SK-N-SH treated with all-trans-retinoic acid at 6 μM for 48 hours (cell line): ENCODE data around the gene CCDC87.

Experiments
- ATAC-seq: fragments of 200-7000 bp; cut with Tn5 transposase; 3 replicates; pipeline ENCODE4 v1.9.1; 2020; ENCODE audit warnings: mild to moderate bottlenecking, moderate library complexity
- ARNTL ChIP-seq: fragments of 450-650 bp; formaldehyde crosslinking; IDR thresholded peaks from 2 replicates; pipeline ENCODE4 v1.5.0; 2020; ENCODE audit warnings: low read depth, mild to moderate bottlenecking, moderate library complexity, borderline replicate concordance
- ESRRG ChIP-seq: fragments of 250-450 bp; sonication (Bioruptor Pico); IDR thresholded peaks from 2 replicates; pipeline ENCODE4 v1.6.1; 2021; ENCODE audit warnings: mild to moderate bottlenecking
- GLIS3 ChIP-seq: fragments of 250-450 bp; sonication (Bioruptor Pico); IDR thresholded peaks from 2 replicates; pipeline ENCODE4 v1.5.0; 2020; ENCODE audit warnings: mild to moderate bottlenecking, moderate library complexity
- ISL1 ChIP-seq: fragments of 250-450 bp; sonication (Bioruptor Pico); IDR thresholded peaks from 2 replicates; pipeline ENCODE4 v2.1.2; 2022; ENCODE audit warnings: mild to moderate bottlenecking, moderate library complexity
- OSR1 ChIP-seq: fragments of 250-450 bp; sonication (Bioruptor Pico); IDR thresholded peaks from 2 replicates; pipeline ENCODE4 v1.8.0; 2022; ENCODE audit warnings: moderate library complexity, mild to moderate bottlenecking, inconsistent platforms
- PPARA ChIP-seq: fragments of 250-450 bp; sonication (Bioruptor Pico); IDR thresholded peaks from 2 replicates; pipeline ENCODE4 v1.5.0; 2020; ENCODE audit warnings: mild to moderate bottlenecking, borderline replicate concordance
- SNAI2 ChIP-seq: fragments of 250-450 bp; sonication (Bioruptor Pico); IDR thresholded peaks from 2 replicates; pipeline ENCODE4 v1.5.0; 2020; ENCODE audit warnings: mild to moderate bottlenecking, moderate library complexity
- TOX ChIP-seq: fragments of 250-450 bp; sonication (Bioruptor Pico); IDR thresholded peaks from 2 replicates; pipeline ENCODE4 v1.8.0; 2021; ENCODE audit warnings: mild to moderate bottlenecking, moderate library complexity, borderline replicate concordance
- ZC3H10 ChIP-seq: fragments of 250-450 bp; sonication (Bioruptor Pico); IDR thresholded peaks from 2 replicates; pipeline ENCODE4 v1.5.1; 2021; ENCODE audit warnings: mild to moderate bottlenecking, moderate library complexity
- ZFP3 ChIP-seq: fragments of 250-450 bp; sonication (Bioruptor Pico); IDR thresholded peaks from 2 replicates; pipeline ENCODE4 v1.5.0; 2020; ENCODE audit warnings: mild to moderate bottlenecking, moderate library complexity
- ZFP30 ChIP-seq: fragments of 450-650 bp; formaldehyde crosslinking; IDR thresholded peaks from 2 replicates; pipeline ENCODE4 v1.5.0; 2022; ENCODE audit warnings: mild to moderate bottlenecking, moderate library complexity
- ZNF70 ChIP-seq: fragments of 450-650 bp; formaldehyde crosslinking; IDR thresholded peaks from 2 replicates; pipeline ENCODE4 v1.5.0; 2020; ENCODE audit warnings: mild to moderate bottlenecking, moderate library complexity
- ZNF8 ChIP-seq: fragments of 450-650 bp; formaldehyde crosslinking; IDR thresholded peaks from 2 replicates; pipeline ENCODE4 v1.5.0; 2020; ENCODE audit warnings: mild to moderate bottlenecking, moderate library complexity
- TF ChIP-seq, protein P1 (sequence below): fragments of 250-450 bp; sonication (Bioruptor Pico); IDR thresholded peaks from 2 replicates; pipeline ENCODE4 v1.8.0; 2021; ENCODE audit warnings: low read depth, mild to moderate bottlenecking, moderate library complexity, borderline replicate concordance
- TF ChIP-seq, protein P2 (sequence below): fragments of 250-450 bp; sonication (Bioruptor Pico); IDR thresholded peaks from 2 replicates; pipeline ENCODE4 v1.5.1; 2020; ENCODE audit warnings: low read depth, mild to moderate bottlenecking, moderate library complexity
- TF ChIP-seq, protein P3 (sequence below): fragments of 250-450 bp; sonication (Bioruptor Pico); IDR thresholded peaks from 2 replicates; pipeline ENCODE4 v1.8.0; 2020; ENCODE audit warnings: mild to moderate bottlenecking, moderate library complexity, borderline replicate concordance
- TF ChIP-seq, protein P4 (sequence below): fragments of 250-450 bp; sonication (Bioruptor Pico); IDR thresholded peaks from 2 replicates; pipeline ENCODE4 v1.5.1; 2021; ENCODE audit warnings: mild to moderate bottlenecking, moderate library complexity
- TF ChIP-seq, protein P5 (sequence below): fragments of 250-450 bp; sonication (Bioruptor Pico); IDR thresholded peaks from 2 replicates; pipeline ENCODE4 v1.5.0; 2020; ENCODE audit warnings: mild to moderate bottlenecking, moderate library complexity

Gene CCDC87

DNA sequence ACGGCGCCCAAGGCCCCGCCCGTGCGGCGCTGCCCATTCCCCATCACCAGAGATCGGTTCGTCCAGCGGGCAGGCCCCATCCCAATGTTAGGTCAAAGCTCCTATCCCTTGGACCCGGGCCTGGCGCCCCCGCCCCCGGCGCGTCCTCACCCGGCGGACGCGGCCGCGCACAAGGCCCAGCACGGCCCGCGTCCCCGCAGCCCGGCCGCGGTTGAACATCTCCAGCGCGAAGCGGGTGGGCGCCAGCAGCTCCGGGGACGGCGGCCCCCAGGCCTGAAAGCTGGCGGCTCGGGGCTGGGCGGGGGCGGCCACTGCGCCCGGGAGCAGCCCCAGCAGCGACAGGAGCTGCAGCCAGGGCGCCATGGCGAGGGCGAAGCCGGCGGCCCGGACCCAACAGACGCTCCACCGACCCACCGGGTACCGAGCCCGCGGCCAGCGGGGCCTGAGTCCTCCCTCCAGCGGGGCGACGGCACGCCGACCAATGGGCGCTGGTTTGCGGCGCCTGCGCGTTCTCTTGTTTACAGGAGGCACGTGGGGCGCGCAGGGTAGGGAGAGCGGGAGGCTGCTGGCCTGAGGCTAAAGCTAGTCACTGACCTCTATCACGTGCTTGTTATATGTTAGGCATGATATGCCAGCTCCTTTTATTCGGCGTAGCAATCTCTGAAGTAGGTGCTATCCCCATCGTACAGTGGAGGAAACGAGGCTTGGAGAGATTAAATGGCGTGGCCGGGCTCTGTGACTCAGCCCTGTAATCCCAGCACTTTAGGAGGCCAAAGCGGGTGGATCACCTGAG lies 24.5 kb downstream of the CCDC87 start, which contains the start of gene CTSF:
CTSF (minus strand) TSS at position 483 of the 793 bp plus-strand sequence; CDS start at position 363, 120 bp downstream.
- TF ChIP-seq ARNTL (CRISPR knock-in tag) = no peak
- TF ChIP-seq, protein P1, sequence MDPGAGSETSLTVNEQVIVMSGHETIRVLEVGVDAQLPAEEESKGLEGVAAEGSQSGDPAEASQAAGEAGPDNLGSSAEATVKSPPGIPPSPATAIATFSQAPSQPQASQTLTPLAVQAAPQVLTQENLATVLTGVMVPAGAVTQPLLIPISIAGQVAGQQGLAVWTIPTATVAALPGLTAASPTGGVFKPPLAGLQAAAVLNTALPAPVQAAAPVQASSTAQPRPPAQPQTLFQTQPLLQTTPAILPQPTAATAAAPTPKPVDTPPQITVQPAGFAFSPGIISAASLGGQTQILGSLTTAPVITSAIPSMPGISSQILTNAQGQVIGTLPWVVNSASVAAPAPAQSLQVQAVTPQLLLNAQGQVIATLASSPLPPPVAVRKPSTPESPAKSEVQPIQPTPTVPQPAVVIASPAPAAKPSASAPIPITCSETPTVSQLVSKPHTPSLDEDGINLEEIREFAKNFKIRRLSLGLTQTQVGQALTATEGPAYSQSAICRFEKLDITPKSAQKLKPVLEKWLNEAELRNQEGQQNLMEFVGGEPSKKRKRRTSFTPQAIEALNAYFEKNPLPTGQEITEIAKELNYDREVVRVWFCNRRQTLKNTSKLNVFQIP = no peak
- TF ChIP-seq, protein P2, sequence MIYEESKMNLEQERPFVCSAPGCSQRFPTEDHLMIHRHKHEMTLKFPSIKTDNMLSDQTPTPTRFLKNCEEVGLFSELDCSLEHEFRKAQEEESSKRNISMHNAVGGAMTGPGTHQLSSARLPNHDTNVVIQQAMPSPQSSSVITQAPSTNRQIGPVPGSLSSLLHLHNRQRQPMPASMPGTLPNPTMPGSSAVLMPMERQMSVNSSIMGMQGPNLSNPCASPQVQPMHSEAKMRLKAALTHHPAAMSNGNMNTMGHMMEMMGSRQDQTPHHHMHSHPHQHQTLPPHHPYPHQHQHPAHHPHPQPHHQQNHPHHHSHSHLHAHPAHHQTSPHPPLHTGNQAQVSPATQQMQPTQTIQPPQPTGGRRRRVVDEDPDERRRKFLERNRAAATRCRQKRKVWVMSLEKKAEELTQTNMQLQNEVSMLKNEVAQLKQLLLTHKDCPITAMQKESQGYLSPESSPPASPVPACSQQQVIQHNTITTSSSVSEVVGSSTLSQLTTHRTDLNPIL (CRISPR knock-in tag) = no peak
- no peak for TF ChIP-seq GLIS3 (CRISPR knock-in tag)
- TF ChIP-seq, protein P3, sequence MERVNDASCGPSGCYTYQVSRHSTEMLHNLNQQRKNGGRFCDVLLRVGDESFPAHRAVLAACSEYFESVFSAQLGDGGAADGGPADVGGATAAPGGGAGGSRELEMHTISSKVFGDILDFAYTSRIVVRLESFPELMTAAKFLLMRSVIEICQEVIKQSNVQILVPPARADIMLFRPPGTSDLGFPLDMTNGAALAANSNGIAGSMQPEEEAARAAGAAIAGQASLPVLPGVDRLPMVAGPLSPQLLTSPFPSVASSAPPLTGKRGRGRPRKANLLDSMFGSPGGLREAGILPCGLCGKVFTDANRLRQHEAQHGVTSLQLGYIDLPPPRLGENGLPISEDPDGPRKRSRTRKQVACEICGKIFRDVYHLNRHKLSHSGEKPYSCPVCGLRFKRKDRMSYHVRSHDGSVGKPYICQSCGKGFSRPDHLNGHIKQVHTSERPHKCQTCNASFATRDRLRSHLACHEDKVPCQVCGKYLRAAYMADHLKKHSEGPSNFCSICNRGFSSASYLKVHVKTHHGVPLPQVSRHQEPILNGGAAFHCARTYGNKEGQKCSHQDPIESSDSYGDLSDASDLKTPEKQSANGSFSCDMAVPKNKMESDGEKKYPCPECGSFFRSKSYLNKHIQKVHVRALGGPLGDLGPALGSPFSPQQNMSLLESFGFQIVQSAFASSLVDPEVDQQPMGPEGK (CRISPR knock-in tag) = no peak
- no peak for TF ChIP-seq ISL1 (CRISPR knock-in tag)
- ATAC-seq = peak; percentile 97

DNA sequence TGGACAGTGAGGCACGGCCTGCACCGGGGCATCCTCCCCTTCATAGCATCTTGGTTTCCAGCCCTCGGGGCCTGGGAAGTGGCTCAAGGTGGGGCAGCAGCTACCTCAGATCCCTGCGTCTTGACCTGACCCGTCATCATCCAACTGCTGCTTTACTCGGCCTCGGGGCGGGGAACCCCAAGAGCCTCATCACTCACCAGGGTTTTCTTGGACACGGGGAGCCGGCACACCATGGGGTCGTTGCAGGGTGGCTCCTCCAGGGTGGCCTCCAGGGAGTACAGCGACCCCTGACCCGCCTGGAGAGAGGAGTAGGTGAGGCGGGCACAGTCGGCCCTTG lies 25.1 kb downstream of the CCDC87 start:
- no peak for ATAC-seq
- TF ChIP-seq GLIS3 (CRISPR knock-in tag) = no peak
- TF ChIP-seq ZFP30 = no peak
- no peak for TF ChIP-seq PPARA (CRISPR knock-in tag)
- TF ChIP-seq OSR1 (CRISPR knock-in tag) = no peak
- TF ChIP-seq ZNF70 (CRISPR knock-in tag) = no peak

DNA sequence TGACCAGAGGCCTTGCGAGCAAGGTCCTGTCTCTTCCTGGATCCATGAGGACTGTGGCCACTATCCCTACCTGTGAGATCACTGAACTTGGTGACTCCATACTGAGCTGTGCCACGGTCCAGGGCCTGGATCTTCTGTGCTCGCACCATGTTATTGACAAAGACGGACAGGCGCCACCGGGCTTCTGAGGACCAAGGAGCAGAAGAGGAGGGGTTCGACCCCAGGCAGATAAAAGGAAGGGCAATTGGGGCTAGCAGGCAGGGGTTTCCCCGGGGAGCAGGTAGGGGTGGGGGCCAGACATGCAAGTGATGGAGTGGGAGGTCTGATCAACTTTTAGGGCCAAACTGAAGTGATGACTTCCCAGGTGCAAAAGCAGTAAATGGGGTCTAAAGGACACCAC lies 26.6 kb downstream of the CCDC87 start:
- no peak for TF ChIP-seq ZC3H10
- TF ChIP-seq, protein P1 = no peak
- TF ChIP-seq ISL1 (CRISPR knock-in tag) = no peak
- TF ChIP-seq OSR1 (CRISPR knock-in tag) = no peak
- no peak for TF ChIP-seq PPARA (CRISPR knock-in tag)
- TF ChIP-seq ZFP30 = no peak
- TF ChIP-seq, protein P3 (CRISPR knock-in tag) = no peak
- no peak for TF ChIP-seq TOX (CRISPR knock-in tag)
- TF ChIP-seq, protein P4, sequence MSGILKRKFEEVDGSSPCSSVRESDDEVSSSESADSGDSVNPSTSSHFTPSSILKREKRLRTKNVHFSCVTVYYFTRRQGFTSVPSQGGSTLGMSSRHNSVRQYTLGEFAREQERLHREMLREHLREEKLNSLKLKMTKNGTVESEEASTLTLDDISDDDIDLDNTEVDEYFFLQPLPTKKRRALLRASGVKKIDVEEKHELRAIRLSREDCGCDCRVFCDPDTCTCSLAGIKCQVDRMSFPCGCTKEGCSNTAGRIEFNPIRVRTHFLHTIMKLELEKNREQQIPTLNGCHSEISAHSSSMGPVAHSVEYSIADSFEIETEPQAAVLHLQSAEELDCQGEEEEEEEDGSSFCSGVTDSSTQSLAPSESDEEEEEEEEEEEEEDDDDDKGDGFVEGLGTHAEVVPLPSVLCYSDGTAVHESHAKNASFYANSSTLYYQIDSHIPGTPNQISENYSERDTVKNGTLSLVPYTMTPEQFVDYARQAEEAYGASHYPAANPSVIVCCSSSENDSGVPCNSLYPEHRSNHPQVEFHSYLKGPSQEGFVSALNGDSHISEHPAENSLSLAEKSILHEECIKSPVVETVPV = no peak
- TF ChIP-seq ZFP3 (CRISPR knock-in tag) = no peak
- TF ChIP-seq GLIS3 (CRISPR knock-in tag) = no peak
- no peak for TF ChIP-seq ESRRG (CRISPR knock-in tag)
- no peak for TF ChIP-seq ZNF8
- no peak for TF ChIP-seq SNAI2
- TF ChIP-seq, protein P2 (CRISPR knock-in tag) = no peak
- TF ChIP-seq, protein P5, sequence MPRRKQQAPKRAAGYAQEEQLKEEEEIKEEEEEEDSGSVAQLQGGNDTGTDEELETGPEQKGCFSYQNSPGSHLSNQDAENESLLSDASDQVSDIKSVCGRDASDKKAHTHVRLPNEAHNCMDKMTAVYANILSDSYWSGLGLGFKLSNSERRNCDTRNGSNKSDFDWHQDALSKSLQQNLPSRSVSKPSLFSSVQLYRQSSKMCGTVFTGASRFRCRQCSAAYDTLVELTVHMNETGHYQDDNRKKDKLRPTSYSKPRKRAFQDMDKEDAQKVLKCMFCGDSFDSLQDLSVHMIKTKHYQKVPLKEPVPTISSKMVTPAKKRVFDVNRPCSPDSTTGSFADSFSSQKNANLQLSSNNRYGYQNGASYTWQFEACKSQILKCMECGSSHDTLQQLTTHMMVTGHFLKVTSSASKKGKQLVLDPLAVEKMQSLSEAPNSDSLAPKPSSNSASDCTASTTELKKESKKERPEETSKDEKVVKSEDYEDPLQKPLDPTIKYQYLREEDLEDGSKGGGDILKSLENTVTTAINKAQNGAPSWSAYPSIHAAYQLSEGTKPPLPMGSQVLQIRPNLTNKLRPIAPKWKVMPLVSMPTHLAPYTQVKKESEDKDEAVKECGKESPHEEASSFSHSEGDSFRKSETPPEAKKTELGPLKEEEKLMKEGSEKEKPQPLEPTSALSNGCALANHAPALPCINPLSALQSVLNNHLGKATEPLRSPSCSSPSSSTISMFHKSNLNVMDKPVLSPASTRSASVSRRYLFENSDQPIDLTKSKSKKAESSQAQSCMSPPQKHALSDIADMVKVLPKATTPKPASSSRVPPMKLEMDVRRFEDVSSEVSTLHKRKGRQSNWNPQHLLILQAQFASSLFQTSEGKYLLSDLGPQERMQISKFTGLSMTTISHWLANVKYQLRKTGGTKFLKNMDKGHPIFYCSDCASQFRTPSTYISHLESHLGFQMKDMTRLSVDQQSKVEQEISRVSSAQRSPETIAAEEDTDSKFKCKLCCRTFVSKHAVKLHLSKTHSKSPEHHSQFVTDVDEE (CRISPR knock-in tag) = no peak
- no peak for TF ChIP-seq ZNF70 (CRISPR knock-in tag)
- TF ChIP-seq, all 23 proteins: peak for 0
- no peak for ATAC-seq
